Progenitor cell of endocrine pancreas (in vitro differentiated cells): ENCODE data around the gene GRHL1. TPM values are rescaled to one million over a fixed set of nuclear protein-coding genes. Genes with fewer than 3 reads are reported as not detected.

Experiments used
- DNase-seq: peaks from one replicate; pipeline ENCODE4 v3.0.0; 2021; ENCODE audit warnings: low spot score; ENCODE audit not compliant: unreplicated experiment
- H3K27ac Mint-ChIP-seq: 2 replicates; pipeline ENCODE4 v1.8.0; 2021; ENCODE audit warnings: mild to moderate bottlenecking, moderate library complexity, mixed read lengths
- H3K27me3 Mint-ChIP-seq: 2 replicates; pipeline ENCODE4 v1.8.0; 2021; ENCODE audit warnings: mixed read lengths
- H3K36me3 Mint-ChIP-seq: 2 replicates; pipeline ENCODE4 v1.8.0; 2022; ENCODE audit warnings: mixed read lengths; ENCODE audit not compliant: insufficient read depth
- H3K4me1 Mint-ChIP-seq: 2 replicates; pipeline ENCODE4 v1.8.0; 2021; ENCODE audit warnings: low read depth, mixed read lengths
- H3K4me3 Mint-ChIP-seq: 2 replicates; pipeline ENCODE4 v1.8.0; 2021; ENCODE audit warnings: low read depth, mild to moderate bottlenecking, moderate library complexity, mixed read lengths
- H3K9me3 Mint-ChIP-seq: 2 replicates; pipeline ENCODE4 v1.8.0; 2021; ENCODE audit warnings: low read depth, mixed read lengths
- CTCF ChIP-seq: fragments of 200-600 bp; sonication (generic); IDR thresholded peaks from one replicate; pipeline ENCODE4 v1.5.0; 2021; ENCODE audit warnings: antibody characterized with exemption, mild to moderate bottlenecking; ENCODE audit not compliant: unreplicated experiment
- total RNA-seq: library from RNA; stranded (reverse); gene quantifications from 2 replicates; pipeline ENCODE4 v1.2.1, GENCODE V29; 2021

GRHL1 gene
- total RNA-seq, 1 donor from 2014 or later = 13.4 TPM

GRCh38 chr2:9937258-9937657 is 14.2 kb upstream of the GRHL1 start:
- Mint-ChIP-seq H3K36me3 (peaks cover 17% of the 10 kb centered on the region), H3K4me3 (no peak overlapping the region), H3K27ac (no peak overlapping the region), H3K9me3 (no peaks in the 10 kb centered on the region), H3K4me1 (peaks cover 23% of the 10 kb centered on the region), H3K27me3 (no peaks in the 10 kb centered on the region)
- DNase-seq = no peak
- TF ChIP-seq CTCF = no peak

- TF ChIP-seq CTCF = no peak
- Mint-ChIP-seq H3K27me3 (no peaks in the 10 kb centered on the region), H3K4me3 (no peak overlapping the region), H3K4me1 (peaks cover 23% of the 10 kb centered on the region), H3K27ac (peak overlapping the region; percentile 62), H3K9me3 (no peaks in the 10 kb centered on the region), H3K36me3 (peaks cover 13% of the 10 kb centered on the region)
- no peak for DNase-seq
Observed at GRCh38 chr2:9937968-9938367, 13.5 kb upstream of the GRHL1 start.

GRCh38 chr2:9939587-9940485 is 11.7 kb upstream of the GRHL1 start:
- H3K4me1 Mint-ChIP-seq = peaks cover 23% of the 10 kb centered on the region
- H3K27ac Mint-ChIP-seq = no peak overlapping the region

GRCh38 chr2:9941196-9941995 is 10.1 kb upstream of the GRHL1 start:
- H3K36me3 Mint-ChIP-seq = peaks cover 2% of the 10 kb centered on the region
- no peak for DNase-seq
- peak overlapping the region; percentile 52 for H3K27ac Mint-ChIP-seq
- H3K4me3 Mint-ChIP-seq = no peak overlapping the region
- H3K9me3 Mint-ChIP-seq = no peaks in the 10 kb centered on the region
- TF ChIP-seq CTCF = no peak
- peaks cover 26% of the 10 kb centered on the region for H3K4me1 Mint-ChIP-seq
- peaks cover 6% of the 10 kb centered on the region for H3K27me3 Mint-ChIP-seq

More at GRCh38 chr2:9939587-9940485, 11.7 kb upstream of the GRHL1 start:
- no peak for DNase-seq
- H3K36me3 Mint-ChIP-seq = peaks cover 5% of the 10 kb centered on the region
- TF ChIP-seq CTCF = no peak
- H3K9me3 Mint-ChIP-seq = no peaks in the 10 kb centered on the region
- H3K4me3 Mint-ChIP-seq = no peak overlapping the region
- H3K27me3 Mint-ChIP-seq = no peaks in the 10 kb centered on the region

- Mint-ChIP-seq H3K9me3 (no peaks in the 10 kb centered on the region), H3K4me1 (peaks cover 26% of the 10 kb centered on the region), H3K27me3 (peaks cover 6% of the 10 kb centered on the region), H3K4me3 (no peak overlapping the region), H3K27ac (no peak overlapping the region), H3K36me3 (peaks cover 2% of the 10 kb centered on the region)
- no peak for DNase-seq
- TF ChIP-seq CTCF = no peak
Observed at GRCh38 chr2:9941996-9942390, 9.5 kb upstream of the GRHL1 start.
